HepG2 (cell line): ENCODE results near the gene GNAI2. TPM values are rescaled to one million over a fixed set of nuclear protein-coding genes. Genes with fewer than 3 reads are reported as not detected.
A peak's percentile ranks its signal among the peaks of the same experiment; 100 is the strongest.

Source experiments
- FOXA1 ChIP-seq, 2 experiments: fragments of 450-650 bp in 1 of 2; sonication (generic) in 1 of 2; formaldehyde crosslinking in 1 of 2; IDR thresholded peaks; 2 replicates each; pipeline versions ENCODE4 v1.4.0 to v1.6.1; 2016 to 2020; ENCODE audit warnings: missing genetic modification reagents in 1 of 2
- FOXP1 ChIP-seq, 2 experiments: fragments of 450-650 bp in 1 of 2; IDR thresholded peaks; 2 replicates each; pipeline ENCODE4 v1.6.1; 2017 to 2018; ENCODE audit warnings: antibody characterized with exemption in 1 of 2
- HNF4G ChIP-seq, 2 experiments: sonication (generic) in 1 of 2; formaldehyde crosslinking in 1 of 2; IDR thresholded peaks; 2 replicates each; pipeline versions ENCODE4 v1.4.0 to v1.6.1; 2011 to 2020; ENCODE audit warnings: borderline replicate concordance in 2 of 2, low read depth in 2 of 2, mild to moderate bottlenecking in 2 of 2, low read length in 1 of 2, missing genetic modification reagents in 1 of 2, moderate library complexity in 1 of 2
- JUNB ChIP-seq: sonication (generic); formaldehyde crosslinking; IDR thresholded peaks from 2 replicates; pipeline ENCODE4 v1.8.0; 2022; ENCODE audit warnings: missing genetic modification reagents, mild to moderate bottlenecking, borderline replicate concordance
- MBD4 ChIP-seq: IDR thresholded peaks from 2 replicates; pipeline ENCODE4 v1.6.1; 2012; ENCODE audit warnings: low read length, inconsistent platforms, borderline replicate concordance
- MIER3 ChIP-seq: IDR thresholded peaks from 2 replicates; pipeline ENCODE4 v1.6.1; 2016; ENCODE audit warnings: missing compliant biosample characterization, borderline replicate concordance
- NCOA1 ChIP-seq: sonication (generic); formaldehyde crosslinking; IDR thresholded peaks from 2 replicates; pipeline ENCODE4 v1.9.0; 2021; ENCODE audit warnings: missing genetic modification reagents
- PATZ1 ChIP-seq: sonication (generic); formaldehyde crosslinking; IDR thresholded peaks from 2 replicates; pipeline ENCODE4 v1.4.0; 2020; ENCODE audit warnings: missing genetic modification reagents
- PAWR ChIP-seq: sonication (generic); formaldehyde crosslinking; IDR thresholded peaks from 2 replicates; pipeline ENCODE4 v1.4.0; 2020; ENCODE audit warnings: missing genetic modification reagents, mild to moderate bottlenecking, borderline replicate concordance
- PPARG ChIP-seq: conservative IDR thresholded peaks from 2 replicates; pipeline ENCODE4 v1.6.1; 2016; ENCODE audit warnings: missing biosample characterization, missing genetic modification reagents
- RELA ChIP-seq: sonication (generic); formaldehyde crosslinking; IDR thresholded peaks from 2 replicates; pipeline ENCODE4 v1.4.0; 2020; ENCODE audit warnings: missing genetic modification reagents
- SALL1 ChIP-seq: sonication (generic); formaldehyde crosslinking; IDR thresholded peaks from 2 replicates; pipeline ENCODE4 v1.8.0; 2022; ENCODE audit warnings: mild to moderate bottlenecking, missing genetic modification reagents
- SIN3A ChIP-seq: IDR thresholded peaks from 2 replicates; pipeline ENCODE4 v1.6.1; 2011; ENCODE audit warnings: low read depth, mild to moderate bottlenecking, control low read depth, low read length, borderline replicate concordance
- SP5 ChIP-seq: IDR thresholded peaks from 2 replicates; pipeline ENCODE4 v1.6.1; 2016; ENCODE audit warnings: low read depth, borderline replicate concordance
- TSC22D2 ChIP-seq: sonication (generic); formaldehyde crosslinking; IDR thresholded peaks from 2 replicates; pipeline ENCODE4 v1.5.1; 2020; ENCODE audit warnings: missing genetic modification reagents, mild to moderate bottlenecking, borderline replicate concordance
- WIZ ChIP-seq: sonication (generic); formaldehyde crosslinking; IDR thresholded peaks from 2 replicates; pipeline ENCODE4 v1.5.1; 2020; ENCODE audit warnings: mild to moderate bottlenecking, missing genetic modification reagents
- ZFP62 ChIP-seq: sonication (generic); formaldehyde crosslinking; IDR thresholded peaks from 2 replicates; pipeline ENCODE4 v1.4.0; 2020; ENCODE audit warnings: missing genetic modification reagents
- ZFY ChIP-seq: sonication (generic); formaldehyde crosslinking; IDR thresholded peaks from 2 replicates; pipeline ENCODE4 v1.4.0; 2020; ENCODE audit warnings: missing genetic modification reagents
- ZNF160 ChIP-seq: sonication (generic); formaldehyde crosslinking; IDR thresholded peaks from 2 replicates; pipeline ENCODE4 v1.8.0; 2022; ENCODE audit warnings: mild to moderate bottlenecking, inconsistent platforms, missing genetic modification reagents
- ZNF3 ChIP-seq: IDR thresholded peaks from 2 replicates; pipeline ENCODE4 v1.7.0; 2017; ENCODE audit warnings: inconsistent platforms
- ZNF619 ChIP-seq: sonication (generic); formaldehyde crosslinking; IDR thresholded peaks from 2 replicates; pipeline ENCODE4 v1.4.0; 2020; ENCODE audit warnings: mild to moderate bottlenecking, missing genetic modification reagents
- ZNF713 ChIP-seq: sonication (generic); formaldehyde crosslinking; IDR thresholded peaks from 2 replicates; pipeline ENCODE4 v1.4.0; 2020; ENCODE audit warnings: mild to moderate bottlenecking, missing genetic modification reagents
- ZSCAN22 ChIP-seq: sonication (generic); formaldehyde crosslinking; IDR thresholded peaks from 2 replicates; pipeline ENCODE4 v1.4.0; 2020; ENCODE audit warnings: mild to moderate bottlenecking, missing genetic modification reagents
- polyA plus RNA-seq, 8 experiments: library from polyadenylated mRNA; depleted of rRNA in 3 of 8; stranded (reverse) in 7 of 8; unstranded in 1 of 8; fragments of >200 nt; fragmentation: Illumina TruSeq in 4 of 8; extraction: Trizol in 4 of 8; gene quantifications; 2 replicates each; pipeline versions ENCODE4 v1.2.1 to v1.2.3, GENCODE V29; 2011 to 2016; ENCODE audit warnings: low read depth in 4 of 8, missing spikeins in 1 of 8, mixed read lengths in 1 of 8; ENCODE audit not compliant: insufficient read depth in 1 of 8
- total RNA-seq, 5 experiments: library from RNA; depleted of rRNA; stranded (reverse); fragments of >200 nt; fragmentation: Illumina TruSeq; extraction: Trizol; gene quantifications; 2 replicates each; pipeline ENCODE4 v1.2.3, GENCODE V29; 2016; ENCODE audit warnings: low read depth in 1 of 5
- TF ChIP-seq, protein P1 (sequence below): sonication (generic); formaldehyde crosslinking; conservative IDR thresholded peaks from 2 replicates; pipeline ENCODE4 v1.8.0; 2022; ENCODE audit warnings: low read depth, missing genetic modification reagents
- TF ChIP-seq, protein P2 (sequence below): sonication (generic); formaldehyde crosslinking; conservative IDR thresholded peaks from 2 replicates; pipeline ENCODE4 v1.4.0; 2020; ENCODE audit warnings: missing genetic modification reagents

GNAI2 gene
- total and polyA plus RNA-seq, 2 of the 13 experiments (the other 11 are each of a cell fraction or from before 2014, with no cell fraction given): 51.1 to 66.2 TPM

- TF ChIP-seq, protein P1, sequence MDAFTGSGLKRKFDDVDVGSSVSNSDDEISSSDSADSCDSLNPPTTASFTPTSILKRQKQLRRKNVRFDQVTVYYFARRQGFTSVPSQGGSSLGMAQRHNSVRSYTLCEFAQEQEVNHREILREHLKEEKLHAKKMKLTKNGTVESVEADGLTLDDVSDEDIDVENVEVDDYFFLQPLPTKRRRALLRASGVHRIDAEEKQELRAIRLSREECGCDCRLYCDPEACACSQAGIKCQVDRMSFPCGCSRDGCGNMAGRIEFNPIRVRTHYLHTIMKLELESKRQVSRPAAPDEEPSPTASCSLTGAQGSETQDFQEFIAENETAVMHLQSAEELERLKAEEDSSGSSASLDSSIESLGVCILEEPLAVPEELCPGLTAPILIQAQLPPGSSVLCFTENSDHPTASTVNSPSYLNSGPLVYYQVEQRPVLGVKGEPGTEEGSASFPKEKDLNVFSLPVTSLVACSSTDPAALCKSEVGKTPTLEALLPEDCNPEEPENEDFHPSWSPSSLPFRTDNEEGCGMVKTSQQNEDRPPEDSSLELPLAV: no peak
- TF ChIP-seq SIN3A (no peak), ZNF713 (CRISPR knock-in tag) (no peak), PATZ1 (peak; percentile 44; the same call in 1 of the 2 replicates), FOXA1 (IDR thresholded peaks at IDR 0.05) (no peak), FOXA1 (CRISPR knock-in tag; IDR thresholded peaks at IDR 0.05) (no peak), MBD4 (no peak), PAWR (CRISPR knock-in tag) (no peak), JUNB (no peak), WIZ (CRISPR knock-in tag) (no peak), HNF4G (IDR thresholded peaks at IDR 0.05; ENCODE audit: borderline replicate concordance, low read depth, low read length) (no peak), HNF4G (CRISPR knock-in tag; IDR thresholded peaks at IDR 0.05; ENCODE audit: borderline replicate concordance, low read depth) (no peak), RELA (0 out of 2 replicates have a peak, but pooled peaks have one; percentile 63), TSC22D2 (CRISPR knock-in tag) (no peak), PPARG (CRISPR knock-in tag) (peak; percentile 61; the same call in 1 of the 2 replicates), ZSCAN22 (no peak), FOXP1 (IDR thresholded peaks at IDR 0.05) (no peak), FOXP1 (CRISPR knock-in tag; IDR thresholded peaks at IDR 0.05) (no peak), MIER3 (CRISPR knock-in tag) (peak; percentile 29; the same call in 1 of the 2 replicates), ZNF160 (CRISPR knock-in tag) (no peak), ZNF619 (CRISPR knock-in tag) (no peak), SALL1 (CRISPR knock-in tag) (peak; percentile 32; the same call in 1 of the 2 replicates), SP5 (CRISPR knock-in tag) (no peak), ZFY (CRISPR knock-in tag) (peak; percentile 38; the same call in 1 of the 2 replicates), ZNF3 (CRISPR knock-in tag) (no peak), ZFP62 (CRISPR knock-in tag) (no peak), NCOA1 (CRISPR knock-in tag) (no peak)
- TF ChIP-seq, protein P2, sequence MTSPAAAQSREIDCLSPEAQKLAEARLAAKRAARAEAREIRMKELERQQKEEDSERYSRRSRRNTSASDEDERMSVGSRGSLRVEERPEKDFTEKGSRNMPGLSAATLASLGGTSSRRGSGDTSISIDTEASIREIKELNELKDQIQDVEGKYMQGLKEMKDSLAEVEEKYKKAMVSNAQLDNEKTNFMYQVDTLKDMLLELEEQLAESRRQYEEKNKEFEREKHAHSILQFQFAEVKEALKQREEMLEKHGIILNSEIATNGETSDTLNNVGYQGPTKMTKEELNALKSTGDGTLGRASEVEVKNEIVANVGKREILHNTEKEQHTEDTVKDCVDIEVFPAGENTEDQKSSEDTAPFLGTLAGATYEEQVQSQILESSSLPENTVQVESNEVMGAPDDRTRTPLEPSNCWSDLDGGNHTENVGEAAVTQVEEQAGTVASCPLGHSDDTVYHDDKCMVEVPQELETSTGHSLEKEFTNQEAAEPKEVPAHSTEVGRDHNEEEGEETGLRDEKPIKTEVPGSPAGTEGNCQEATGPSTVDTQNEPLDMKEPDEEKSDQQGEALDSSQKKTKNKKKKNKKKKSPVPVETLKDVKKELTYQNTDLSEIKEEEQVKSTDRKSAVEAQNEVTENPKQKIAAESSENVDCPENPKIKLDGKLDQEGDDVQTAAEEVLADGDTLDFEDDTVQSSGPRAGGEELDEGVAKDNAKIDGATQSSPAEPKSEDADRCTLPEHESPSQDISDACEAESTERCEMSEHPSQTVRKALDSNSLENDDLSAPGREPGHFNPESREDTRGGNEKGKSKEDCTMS (CRISPR knock-in tag): no peak
These were observed 46.7 kb upstream of the GNAI2 start (continued) for GRCh38 chr3:50189274-50189673.
